Endothelial cell (in vitro differentiated cells): ENCODE data around the gene NELFCD. TPM values are rescaled to one million over a fixed set of nuclear protein-coding genes. Genes with fewer than 3 reads are reported as not detected.
A peak's percentile ranks its signal among the peaks of the same experiment; 100 is the strongest.

ENCODE experiments used
- DNase-seq: peaks from one replicate; pipeline ENCODE4 v3.0.0; 2021; ENCODE audit warnings: low spot score
- H3K27ac Mint-ChIP-seq: one replicate; pipeline ENCODE4 v1.8.0; 2021; ENCODE audit warnings: mixed read lengths, inconsistent platforms; ENCODE audit not compliant: unreplicated experiment
- H3K27me3 Mint-ChIP-seq: one replicate; pipeline ENCODE4 v1.8.0; 2021; ENCODE audit warnings: mild to moderate bottlenecking, moderate library complexity, mixed read lengths, inconsistent platforms; ENCODE audit not compliant: unreplicated experiment
- H3K36me3 Mint-ChIP-seq: one replicate; pipeline ENCODE4 v1.8.0; 2021; ENCODE audit warnings: mild to moderate bottlenecking, low read depth, mixed read lengths, inconsistent platforms; ENCODE audit not compliant: unreplicated experiment
- H3K4me1 Mint-ChIP-seq: one replicate; pipeline ENCODE4 v1.8.0; 2021; ENCODE audit warnings: mild to moderate bottlenecking, mixed read lengths, inconsistent platforms; ENCODE audit not compliant: unreplicated experiment
- H3K4me3 Mint-ChIP-seq: one replicate; pipeline ENCODE4 v1.8.0; 2021; ENCODE audit warnings: mild to moderate bottlenecking, mixed read lengths, inconsistent platforms; ENCODE audit not compliant: unreplicated experiment
- H3K9me3 Mint-ChIP-seq: one replicate; pipeline ENCODE4 v1.8.0; 2021; ENCODE audit warnings: mixed read lengths, inconsistent platforms; ENCODE audit not compliant: unreplicated experiment
- CTCF ChIP-seq: fragments of 200-600 bp; sonication (generic); IDR thresholded peaks from one replicate; pipeline ENCODE4 v1.5.0; 2021; ENCODE audit warnings: antibody characterized with exemption; ENCODE audit not compliant: unreplicated experiment
- total RNA-seq: library from RNA; stranded (reverse); fragmentation: NEBNext Ultra II Directional; extraction: Animal tissue kit (Norgen Biotek cat#: 25700); gene quantifications from one replicate; pipeline ENCODE4 v1.2.1, GENCODE V29; 2021; ENCODE audit not compliant: unreplicated experiment

The NELFCD gene
- total RNA-seq, 1 donor from 2014 or later: 68.7 TPM

- TF ChIP-seq CTCF: no peak
- Mint-ChIP-seq H3K4me3 (no peak overlapping the region), H3K4me1 (peaks cover 20% of the 10 kb centered on the region), H3K27me3 (peaks cover 10% of the 10 kb centered on the region), H3K27ac (no peak overlapping the region), H3K36me3 (peaks cover 35% of the 10 kb centered on the region), H3K9me3 (no peaks in the 10 kb centered on the region)
- no peak for DNase-seq
Measured at GRCh38 chr20:58986286-58986967, 5.4 kb downstream of the NELFCD start.

- Mint-ChIP-seq H3K27me3 (peaks cover 7% of the 10 kb centered on the region), H3K4me3 (peak overlapping the region; percentile 22), H3K27ac (no peak overlapping the region), H3K4me1 (peaks cover 17% of the 10 kb centered on the region), H3K9me3 (no peaks in the 10 kb centered on the region), H3K36me3 (peaks cover 40% of the 10 kb centered on the region)
- TF ChIP-seq CTCF: no peak
- no peak for DNase-seq
Measured at GRCh38 chr20:58986968-58987517, 6.0 kb downstream of the NELFCD start.

- Mint-ChIP-seq H3K36me3 (peaks cover 42% of the 10 kb centered on the region), H3K4me3 (peak overlapping the region; percentile 22), H3K4me1 (peaks cover 10% of the 10 kb centered on the region), H3K9me3 (no peaks in the 10 kb centered on the region), H3K27me3 (peaks cover 1% of the 10 kb centered on the region), H3K27ac (no peak overlapping the region)
- no peak for DNase-seq
- no peak for TF ChIP-seq CTCF
Measured at GRCh38 chr20:58987790-58988564, 6.9 kb downstream of the NELFCD start.

GRCh38 chr20:58988565-58988882 lies 7.5 kb downstream of the NELFCD start:
- peaks cover 1% of the 10 kb centered on the region for H3K27me3 Mint-ChIP-seq
- no peak for DNase-seq
- no peak overlapping the region for H3K4me3 Mint-ChIP-seq
- no peak for TF ChIP-seq CTCF
- no peaks in the 10 kb centered on the region for H3K9me3 Mint-ChIP-seq
- peaks cover 10% of the 10 kb centered on the region for H3K4me1 Mint-ChIP-seq
- H3K36me3 Mint-ChIP-seq: peaks cover 42% of the 10 kb centered on the region
- H3K27ac Mint-ChIP-seq: no peak overlapping the region

- peaks cover 48% of the 10 kb centered on the region for H3K36me3 Mint-ChIP-seq
- H3K4me1 Mint-ChIP-seq: peaks cover 4% of the 10 kb centered on the region
- DNase-seq: no peak
- peaks cover 1% of the 10 kb centered on the region for H3K27me3 Mint-ChIP-seq
- no peak overlapping the region for H3K27ac Mint-ChIP-seq
- peak overlapping the region; percentile 65 for H3K4me3 Mint-ChIP-seq
- no peak for TF ChIP-seq CTCF
- no peaks in the 10 kb centered on the region for H3K9me3 Mint-ChIP-seq
Measured at GRCh38 chr20:58989196-58989595, 8.1 kb downstream of the NELFCD start.
